ENCODE measurements around the gene PLCH1.

The PLCH1 gene

GRCh38 chr3:155745795-155746550 lies 1.1 kb upstream of the PLCH1 start:
- peaks cover 15% of the 10 kb centered on the region in 2 experiments for H3K4me1 ChIP-seq (ENCODE audit: control insufficient read depth in 1 of 2, insufficient read depth in 1 of 2, low read depth in 1 of 2, low read length in 1 of 2)
- no peak overlapping the region for H3K4me3 ChIP-seq (ENCODE audit: low read depth in 1 of 2, low read length in 1 of 2)
- no peaks in the 10 kb centered on the region for H3K9me3 ChIP-seq
- no peak overlapping the region for H3K27ac ChIP-seq
- H3K36me3 ChIP-seq = no peaks in the 10 kb centered on the region
- peaks cover 82% of the 10 kb centered on the region for H3K27me3 ChIP-seq
- TF ChIP-seq, protein P1, sequence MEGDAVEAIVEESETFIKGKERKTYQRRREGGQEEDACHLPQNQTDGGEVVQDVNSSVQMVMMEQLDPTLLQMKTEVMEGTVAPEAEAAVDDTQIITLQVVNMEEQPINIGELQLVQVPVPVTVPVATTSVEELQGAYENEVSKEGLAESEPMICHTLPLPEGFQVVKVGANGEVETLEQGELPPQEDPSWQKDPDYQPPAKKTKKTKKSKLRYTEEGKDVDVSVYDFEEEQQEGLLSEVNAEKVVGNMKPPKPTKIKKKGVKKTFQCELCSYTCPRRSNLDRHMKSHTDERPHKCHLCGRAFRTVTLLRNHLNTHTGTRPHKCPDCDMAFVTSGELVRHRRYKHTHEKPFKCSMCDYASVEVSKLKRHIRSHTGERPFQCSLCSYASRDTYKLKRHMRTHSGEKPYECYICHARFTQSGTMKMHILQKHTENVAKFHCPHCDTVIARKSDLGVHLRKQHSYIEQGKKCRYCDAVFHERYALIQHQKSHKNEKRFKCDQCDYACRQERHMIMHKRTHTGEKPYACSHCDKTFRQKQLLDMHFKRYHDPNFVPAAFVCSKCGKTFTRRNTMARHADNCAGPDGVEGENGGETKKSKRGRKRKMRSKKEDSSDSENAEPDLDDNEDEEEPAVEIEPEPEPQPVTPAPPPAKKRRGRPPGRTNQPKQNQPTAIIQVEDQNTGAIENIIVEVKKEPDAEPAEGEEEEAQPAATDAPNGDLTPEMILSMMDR (IDR thresholded peaks at IDR 0.05) = no peak

GRCh38 chr3:155744010-155744625 lies 753 bp downstream of the PLCH1 start:
- H3K27me3 ChIP-seq = peaks cover 83% of the 10 kb centered on the region
- no peaks in the 10 kb centered on the region for H3K36me3 ChIP-seq
- H3K4me3 ChIP-seq (ENCODE audit: low read depth in 1 of 2, low read length in 1 of 2) = peak overlapping the region; percentile 42 to 58
- TF ChIP-seq, protein P1 (IDR thresholded peaks at IDR 0.05) = no peak
- H3K9me3 ChIP-seq = no peaks in the 10 kb centered on the region
- H3K27ac ChIP-seq = no peak overlapping the region
- peaks cover 15% of the 10 kb centered on the region in 2 experiments for H3K4me1 ChIP-seq (ENCODE audit: control insufficient read depth in 1 of 2, insufficient read depth in 1 of 2, low read depth in 1 of 2, low read length in 1 of 2)

DNA sequence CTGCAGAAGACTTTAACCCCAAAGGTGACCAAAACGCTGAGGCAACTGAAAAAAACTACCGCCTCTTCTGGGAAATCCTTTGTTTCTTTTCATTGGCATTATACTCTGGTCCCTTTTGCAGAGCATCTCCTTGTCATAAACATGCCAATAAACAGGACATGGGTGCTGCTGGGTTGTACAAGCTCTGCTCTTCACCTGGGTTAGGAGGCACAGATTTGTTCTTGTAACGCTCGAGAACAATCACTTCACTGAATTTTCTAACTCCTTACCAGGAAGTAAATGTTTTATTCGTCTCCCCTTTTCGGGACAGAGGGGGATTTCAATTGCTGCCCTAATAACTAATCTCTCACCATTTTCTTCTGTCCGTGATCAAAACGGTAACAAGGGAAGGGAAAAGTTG lies 1.3 kb downstream of the PLCH1 start:
- H3K4me1 ChIP-seq (ENCODE audit: control insufficient read depth in 1 of 2, insufficient read depth in 1 of 2, low read depth in 1 of 2, low read length in 1 of 2) = peaks cover 15% of the 10 kb centered on the region in 2 experiments
- no peaks in the 10 kb centered on the region for H3K9me3 ChIP-seq
- no peaks in the 10 kb centered on the region for H3K36me3 ChIP-seq
- H3K27me3 ChIP-seq = peaks cover 78% of the 10 kb centered on the region
- TF ChIP-seq, protein P1 (IDR thresholded peaks at IDR 0.05) = no peak
- no peak overlapping the region for H3K27ac ChIP-seq
- H3K4me3 ChIP-seq (ENCODE audit: low read depth in 1 of 2, low read length in 1 of 2) = peak overlapping the region; percentile 42 to 58

DNA sequence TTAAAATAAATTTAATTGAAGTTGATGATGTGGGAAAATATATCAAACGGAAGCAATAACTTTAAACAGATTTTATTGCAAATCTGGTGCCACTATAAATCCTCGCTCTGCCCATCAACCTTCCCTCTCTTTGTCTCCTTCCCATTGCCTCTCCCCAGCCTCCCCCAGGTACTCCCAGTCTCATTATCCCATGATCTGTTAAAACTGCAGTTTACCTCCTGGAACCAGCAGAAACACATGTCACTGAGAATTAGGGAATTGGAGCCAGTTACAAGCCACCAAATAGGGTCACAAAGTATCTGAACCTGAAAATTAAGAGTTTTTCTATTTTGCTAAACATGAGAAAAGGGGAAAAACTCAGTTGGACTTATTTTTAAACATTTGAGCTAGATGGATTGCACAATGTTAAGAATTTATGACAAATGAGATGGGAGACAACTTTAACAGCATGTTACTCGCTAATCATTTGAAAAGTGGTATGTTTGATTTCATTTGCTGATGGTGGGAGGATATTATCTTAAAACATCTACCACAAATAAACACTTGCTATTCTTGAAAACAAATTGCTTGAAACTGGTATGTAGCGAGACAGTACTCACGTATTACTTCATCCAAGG lies 2.4 kb downstream of the PLCH1 start:
- H3K4me1 ChIP-seq (ENCODE audit: control insufficient read depth in 1 of 2, insufficient read depth in 1 of 2, low read depth in 1 of 2, low read length in 1 of 2) = peaks cover 15% of the 10 kb centered on the region in 2 experiments
- no peaks in the 10 kb centered on the region for H3K36me3 ChIP-seq
- H3K27me3 ChIP-seq = peaks cover 66% of the 10 kb centered on the region
- no peak overlapping the region for H3K27ac ChIP-seq
- H3K9me3 ChIP-seq = no peaks in the 10 kb centered on the region
- H3K4me3 ChIP-seq (ENCODE audit: low read depth in 1 of 2, low read length in 1 of 2) = no peak overlapping the region
- TF ChIP-seq, protein P1 (IDR thresholded peaks at IDR 0.05) = no peak

- H3K4me3 ChIP-seq (ENCODE audit: low read depth in 1 of 2, low read length in 1 of 2) = no peak overlapping the region
- peaks cover 58% of the 10 kb centered on the region for H3K27me3 ChIP-seq
- H3K4me1 ChIP-seq (ENCODE audit: control insufficient read depth in 1 of 2, insufficient read depth in 1 of 2, low read depth in 1 of 2, low read length in 1 of 2) = peaks cover 15% of the 10 kb centered on the region in 2 experiments
- H3K9me3 ChIP-seq = no peaks in the 10 kb centered on the region
- no peaks in the 10 kb centered on the region for H3K36me3 ChIP-seq
- TF ChIP-seq, protein P1 (IDR thresholded peaks at IDR 0.05) = no peak
- H3K27ac ChIP-seq = no peak overlapping the region
Measured at GRCh38 chr3:155741603-155742002, 3.3 kb downstream of the PLCH1 start.

All from neutrophil (primary cell).